Activated CD8-positive, alpha-beta memory T cell treated with anti-CD3 and anti-CD28 coated beads for 36 hours (primary cell): ENCODE results near the gene DIP2C. TPM values are rescaled to one million over a fixed set of nuclear protein-coding genes. Genes with fewer than 3 reads are reported as not detected.

ENCODE experiments used
- CTCF ChIA-PET: fragments of 350-600 bp; sonication (Branson Sonifier 250); formaldehyde crosslinking; loops from one replicate; lab custom pipeline; 2021; ENCODE audit warnings: antibody characterized with exemption; lab: Charles Lee
- POLR2A ChIA-PET: fragments of 350-600 bp; sonication (Branson Sonifier 250); formaldehyde crosslinking; loops from one replicate; lab custom pipeline; 2021; ENCODE audit warnings: antibody characterized with exemption; lab: Charles Lee
- total RNA-seq, 2 experiments: library from RNA; stranded (reverse); gene quantifications; one replicate each; pipeline ENCODE4 v1.2.3, GENCODE V29; 2021

Gene DIP2C
- total RNA-seq, 2 experiments from 2014 or later = 0.08 TPM

- ChIA-PET POLR2A (no interaction called here), CTCF (no interaction called here)
Measured at GRCh38 chr10:566241-566885, 123.1 kb downstream of the DIP2C start.

GRCh38 chr10:565676-566075 lies 123.8 kb downstream of the DIP2C start:
- CTCF ChIA-PET = no interaction called here
- POLR2A ChIA-PET = no interaction called here

- ChIA-PET POLR2A (no interaction called here), CTCF (interaction anchor here (0.6 kb wide), 1 partner anchor 168 kb away, joined by 3 read pairs; no protein-coding TSS in a partner anchor)
Measured at GRCh38 chr10:565146-565545, 124.3 kb downstream of the DIP2C start.

- ChIA-PET POLR2A (no interaction called here), CTCF (no interaction called here)
Measured at GRCh38 chr10:563827-564226, 125.6 kb downstream of the DIP2C start.

- CTCF ChIA-PET = no interaction called here
- POLR2A ChIA-PET = no interaction called here
Measured at GRCh38 chr10:562142-562541, 127.3 kb downstream of the DIP2C start.

GRCh38 chr10:561721-562120 lies 127.7 kb downstream of the DIP2C start:
- CTCF ChIA-PET = no interaction called here
- POLR2A ChIA-PET = no interaction called here

- CTCF ChIA-PET = no interaction called here
- POLR2A ChIA-PET = no interaction called here
Measured at GRCh38 chr10:560314-560992, 129.0 kb downstream of the DIP2C start.

GRCh38 chr10:559767-560047 lies 129.8 kb downstream of the DIP2C start:
- CTCF ChIA-PET = no interaction called here
- POLR2A ChIA-PET = no interaction called here

GRCh38 chr10:558891-559766 lies 130.3 kb downstream of the DIP2C start:
- CTCF ChIA-PET = no interaction called here

GRCh38 chr10:558364-558763 lies 131.1 kb downstream of the DIP2C start:
- POLR2A ChIA-PET = no interaction called here
- CTCF ChIA-PET = no interaction called here

More at GRCh38 chr10:558891-559766, 130.3 kb downstream of the DIP2C start:
- POLR2A ChIA-PET = no interaction called here

- ChIA-PET CTCF (no interaction called here), POLR2A (no interaction called here)
Measured at GRCh38 chr10:557792-558328, 131.6 kb downstream of the DIP2C start.

- ChIA-PET CTCF (no interaction called here), POLR2A (no interaction called here)
Measured at GRCh38 chr10:556971-557637, 132.4 kb downstream of the DIP2C start.

GRCh38 chr10:555682-556350 lies 133.7 kb downstream of the DIP2C start:
- ChIA-PET CTCF (no interaction called here), POLR2A (no interaction called here)

GRCh38 chr10:555281-555680 lies 134.2 kb downstream of the DIP2C start:
- POLR2A ChIA-PET = no interaction called here
- CTCF ChIA-PET = no interaction called here

- CTCF ChIA-PET = no interaction called here
- POLR2A ChIA-PET = no interaction called here
Measured at GRCh38 chr10:554182-554848, 135.2 kb downstream of the DIP2C start.

- ChIA-PET CTCF (no interaction called here), POLR2A (no interaction called here)
Measured at GRCh38 chr10:553233-553632, 136.2 kb downstream of the DIP2C start.

- POLR2A ChIA-PET = no interaction called here
- CTCF ChIA-PET = no interaction called here
Measured at GRCh38 chr10:552679-553078, 136.8 kb downstream of the DIP2C start.

GRCh38 chr10:551373-552252 lies 137.9 kb downstream of the DIP2C start:
- POLR2A ChIA-PET = no interaction called here

More at GRCh38 chr10:551373-552252, 137.9 kb downstream of the DIP2C start:
- CTCF ChIA-PET = no interaction called here
